GM06990 (cell line): ENCODE data around the gene NUP214.
"Not testable (repeated sequence)": the region's sequence is repeated elsewhere in the genome, so short reads cannot be mapped to it uniquely, and the experiment has no call there.

ENCODE experiments used
- DNase-seq: peaks from one replicate; pipeline ENCODE4 v3.0.0-alpha.2; 2011; ENCODE audit not compliant: insufficient read length; ENCODE audit errors: extremely low read depth
- H3K27me3 ChIP-seq: replicated peaks from 2 replicates; pipeline ENCODE4 v1.6.0; 2011; ENCODE audit warnings: low read length; ENCODE audit not compliant: control insufficient read depth, insufficient read depth
- H3K36me3 ChIP-seq: 2 replicates; pipeline ENCODE4 v1.5.1; 2011; ENCODE audit warnings: low read length; ENCODE audit not compliant: control insufficient read depth, insufficient read depth
- H3K4me3 ChIP-seq: replicated peaks from 2 replicates; pipeline ENCODE4 v1.5.1; 2011; ENCODE audit warnings: low read depth, mild to moderate bottlenecking, control low read depth, low read length
- TF ChIP-seq, protein P1 (sequence below): IDR thresholded peaks from 2 replicates; pipeline ENCODE4 v1.5.1; 2011; ENCODE audit warnings: low read length, control low read depth, mild to moderate bottlenecking, inconsistent platforms; ENCODE audit not compliant: insufficient read depth, poor library complexity, severe bottlenecking

Gene NUP214

DNA sequence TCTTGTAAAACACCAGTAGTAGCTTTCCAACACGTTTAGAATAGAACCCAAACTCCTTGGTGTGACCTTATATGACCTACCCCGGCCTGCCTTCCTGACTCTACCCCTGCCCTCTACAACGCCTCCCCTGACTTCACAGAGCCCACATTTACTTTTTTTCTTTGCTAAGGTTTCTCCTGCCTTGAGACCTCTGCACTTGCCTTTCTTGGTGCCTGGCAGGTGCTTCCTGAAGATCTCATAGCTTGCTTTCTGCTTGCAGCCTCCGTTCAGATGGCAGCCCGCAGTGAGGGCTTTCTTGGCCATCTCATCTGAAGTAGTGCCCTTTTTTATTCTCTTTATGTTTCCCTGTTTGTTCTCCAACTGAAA lies 24.3 kb downstream of the NUP214 start:
- DNase-seq, result no peak
- Histone ChIP-seq H3K27me3 (no peaks in the 10 kb centered on the region), H3K4me3 (no peak overlapping the region), H3K36me3 (peaks cover 15% of the 10 kb centered on the region)
- TF ChIP-seq, protein P1, sequence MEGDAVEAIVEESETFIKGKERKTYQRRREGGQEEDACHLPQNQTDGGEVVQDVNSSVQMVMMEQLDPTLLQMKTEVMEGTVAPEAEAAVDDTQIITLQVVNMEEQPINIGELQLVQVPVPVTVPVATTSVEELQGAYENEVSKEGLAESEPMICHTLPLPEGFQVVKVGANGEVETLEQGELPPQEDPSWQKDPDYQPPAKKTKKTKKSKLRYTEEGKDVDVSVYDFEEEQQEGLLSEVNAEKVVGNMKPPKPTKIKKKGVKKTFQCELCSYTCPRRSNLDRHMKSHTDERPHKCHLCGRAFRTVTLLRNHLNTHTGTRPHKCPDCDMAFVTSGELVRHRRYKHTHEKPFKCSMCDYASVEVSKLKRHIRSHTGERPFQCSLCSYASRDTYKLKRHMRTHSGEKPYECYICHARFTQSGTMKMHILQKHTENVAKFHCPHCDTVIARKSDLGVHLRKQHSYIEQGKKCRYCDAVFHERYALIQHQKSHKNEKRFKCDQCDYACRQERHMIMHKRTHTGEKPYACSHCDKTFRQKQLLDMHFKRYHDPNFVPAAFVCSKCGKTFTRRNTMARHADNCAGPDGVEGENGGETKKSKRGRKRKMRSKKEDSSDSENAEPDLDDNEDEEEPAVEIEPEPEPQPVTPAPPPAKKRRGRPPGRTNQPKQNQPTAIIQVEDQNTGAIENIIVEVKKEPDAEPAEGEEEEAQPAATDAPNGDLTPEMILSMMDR, result no peak

DNA sequence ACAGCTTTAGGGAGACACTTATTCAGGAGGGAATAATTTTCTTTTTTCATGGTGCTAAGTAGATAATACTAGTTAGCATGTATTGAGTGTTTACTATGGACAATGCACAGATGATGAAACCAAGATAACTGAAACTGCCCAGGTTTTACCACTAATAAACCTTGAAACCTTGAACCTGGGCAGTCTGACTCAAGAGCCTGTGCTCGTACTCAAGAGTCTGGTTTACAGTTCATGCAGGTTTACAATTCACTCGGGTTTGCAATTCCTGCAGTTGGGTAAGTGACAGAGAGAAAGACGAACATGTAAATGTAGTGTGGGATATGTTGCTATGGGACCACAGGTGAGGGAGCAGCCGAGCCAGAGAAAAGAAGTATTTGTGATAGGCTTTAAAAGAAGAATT lies 28.2 kb downstream of the NUP214 start:
- Histone ChIP-seq H3K36me3 (peaks cover 11% of the 10 kb centered on the region), H3K27me3 (no peaks in the 10 kb centered on the region), H3K4me3 (no peak overlapping the region)
- no peak for DNase-seq
- TF ChIP-seq, protein P1, result no peak

DNA sequence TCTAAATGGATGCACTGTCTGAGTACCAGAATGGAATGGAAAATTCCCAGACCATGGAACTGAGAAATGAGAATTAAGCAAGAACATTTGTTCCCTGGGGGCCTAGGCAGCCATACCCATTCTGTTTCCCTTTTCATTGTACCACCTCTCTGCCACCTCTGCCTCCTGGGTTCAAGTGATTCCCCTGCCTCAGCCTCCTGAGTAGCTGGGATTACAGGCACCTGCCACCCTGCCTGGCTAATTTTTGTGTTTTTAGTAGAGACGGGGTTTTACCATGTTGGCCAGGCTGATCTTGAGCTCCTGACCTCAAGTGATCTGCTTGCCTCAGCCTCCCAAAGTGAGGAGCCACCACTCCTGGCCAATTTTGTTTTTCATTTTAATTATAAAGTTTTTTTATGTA lies 33.3 kb downstream of the NUP214 start:
- H3K27me3 ChIP-seq, H3K4me3 ChIP-seq, H3K36me3 ChIP-seq, DNase-seq: not testable (repeated sequence)

DNA sequence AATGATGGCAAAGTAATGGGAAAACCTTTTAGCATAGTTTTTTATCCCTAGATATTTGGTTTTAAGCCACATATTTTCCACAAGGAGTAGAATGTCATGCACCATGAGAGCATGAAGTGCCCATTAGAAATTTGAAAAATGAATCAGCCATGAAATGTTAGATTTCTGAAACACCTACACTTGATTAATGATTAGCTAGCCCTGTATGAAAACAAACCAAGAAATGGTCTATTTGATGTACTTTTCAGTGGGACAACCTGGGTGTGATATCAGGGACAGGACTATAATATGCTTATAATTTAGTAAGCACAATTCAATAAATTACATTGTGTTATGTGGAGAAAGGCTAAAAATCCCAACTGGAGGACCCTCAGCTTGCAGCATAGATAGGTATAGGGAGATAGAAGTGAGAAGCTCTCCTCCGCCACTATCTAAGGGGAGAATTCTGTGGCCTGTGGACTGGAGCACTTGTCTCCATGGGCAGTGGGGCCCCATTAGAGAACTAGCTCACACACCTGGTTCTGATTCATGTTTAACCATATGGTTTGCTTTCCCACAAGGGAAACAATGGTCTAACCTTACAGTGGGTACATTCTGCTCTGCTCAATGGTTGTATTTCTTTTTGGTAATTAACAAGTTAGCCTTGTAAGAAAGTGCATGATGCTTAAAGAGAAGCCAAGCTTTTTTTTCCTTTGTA lies 35.2 kb downstream of the NUP214 start:
- TF ChIP-seq, protein P1, result no peak
- peaks cover 9% of the 10 kb centered on the region for H3K36me3 ChIP-seq
- no peak overlapping the region for H3K4me3 ChIP-seq
- H3K27me3 ChIP-seq, result no peaks in the 10 kb centered on the region
- no peak for DNase-seq

DNA sequence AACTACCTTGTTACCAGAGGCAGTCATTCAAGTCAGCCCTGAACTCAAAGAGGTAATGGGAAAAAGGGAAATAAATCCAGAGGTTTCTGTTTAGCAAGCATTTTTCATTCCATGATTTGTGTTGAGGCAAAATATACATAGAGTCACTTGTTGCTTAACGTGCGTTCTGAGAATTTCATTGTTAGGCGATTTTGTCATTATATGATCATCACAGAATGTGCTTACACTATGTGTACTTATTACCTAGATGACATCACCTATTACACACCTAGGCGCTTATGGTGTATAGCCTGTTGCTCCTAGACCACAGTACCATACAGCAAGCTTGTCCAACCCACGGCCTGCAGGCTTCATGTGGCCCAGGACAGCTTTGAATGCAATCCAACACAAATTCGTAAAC lies 36.2 kb downstream of the NUP214 start:
- H3K4me3 ChIP-seq, result no peak overlapping the region
- peaks cover 9% of the 10 kb centered on the region for H3K36me3 ChIP-seq

DNA sequence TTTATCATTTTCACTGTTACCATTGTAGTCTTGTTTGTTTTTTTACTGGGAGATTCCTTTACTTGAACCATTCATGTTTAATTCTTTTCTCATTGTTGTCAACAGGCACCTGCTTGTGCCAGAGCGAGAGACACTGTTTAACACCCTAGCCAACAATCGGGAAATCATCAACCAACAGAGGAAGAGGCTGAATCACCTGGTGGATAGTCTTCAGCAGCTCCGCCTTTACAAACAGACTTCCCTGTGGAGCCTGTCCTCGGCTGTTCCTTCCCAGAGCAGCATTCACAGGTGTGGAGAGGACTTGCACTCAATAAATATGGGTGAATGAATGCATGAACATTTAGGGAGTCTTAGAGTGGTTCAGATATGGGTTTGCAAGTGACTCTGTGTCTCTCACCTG lies 37.5 kb downstream of the NUP214 start:
- TF ChIP-seq, protein P1, result no peak
- Histone ChIP-seq H3K4me3 (no peak overlapping the region), H3K27me3 (no peaks in the 10 kb centered on the region), H3K36me3 (peaks cover 10% of the 10 kb centered on the region)
- no peak for DNase-seq

More for the DNA sequence above, 36.2 kb downstream of the NUP214 start:
- H3K27me3 ChIP-seq, result no peaks in the 10 kb centered on the region
- DNase-seq, result no peak
- TF ChIP-seq, protein P1, result no peak
